ENCODE results near the gene TMSB10.
"Not testable (repeated sequence)": the region's sequence is repeated elsewhere in the genome, so short reads cannot be mapped to it uniquely, and the experiment has no call there.

TMSB10 gene

DNA sequence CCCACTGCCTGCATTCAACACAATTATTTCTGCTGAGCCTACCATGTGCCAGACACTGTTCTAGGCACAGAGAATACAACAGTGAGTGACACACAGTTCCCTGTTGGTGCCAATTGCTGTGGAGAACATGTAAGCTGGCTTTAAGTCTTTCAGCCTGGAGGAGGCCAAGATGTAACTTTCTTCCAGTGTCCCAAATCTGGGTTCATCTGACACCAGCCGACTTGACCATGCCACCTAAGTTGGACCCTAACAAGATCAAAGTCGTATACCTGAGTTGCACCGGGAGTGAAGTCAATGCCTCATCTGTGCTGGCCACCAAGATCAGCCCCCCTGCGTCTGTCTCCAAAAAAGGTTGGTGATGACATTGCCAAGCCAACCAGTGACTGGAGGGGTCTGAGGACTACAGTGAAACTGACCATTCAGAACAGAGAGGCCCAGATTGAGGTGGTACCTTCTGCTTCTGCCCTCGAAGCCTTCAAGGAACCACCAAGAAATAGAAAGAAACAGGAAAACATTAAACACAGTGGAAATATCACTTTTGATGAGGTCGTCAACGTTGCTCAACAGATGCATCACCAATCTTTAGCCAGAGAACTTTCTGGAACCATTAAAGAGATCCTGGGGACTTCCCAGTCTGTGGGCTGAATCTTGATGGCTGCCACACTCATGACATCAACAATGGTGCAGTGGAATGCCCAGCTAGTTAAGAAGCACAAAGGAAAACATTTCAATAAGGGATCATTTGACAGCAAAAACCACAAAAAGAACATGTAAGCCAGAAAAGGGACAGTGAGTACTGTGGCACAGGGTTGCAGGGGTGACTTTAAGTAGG, 30.9 kb upstream of the TMSB10 start:
- no peak overlapping the region for H3K4me3 ChIP-seq (ENCODE audit: low read length)
- no peak for TF ChIP-seq ZNF274 (IDR thresholded peaks at IDR 0.05; ENCODE audit: low read depth, low read length)

DNA sequence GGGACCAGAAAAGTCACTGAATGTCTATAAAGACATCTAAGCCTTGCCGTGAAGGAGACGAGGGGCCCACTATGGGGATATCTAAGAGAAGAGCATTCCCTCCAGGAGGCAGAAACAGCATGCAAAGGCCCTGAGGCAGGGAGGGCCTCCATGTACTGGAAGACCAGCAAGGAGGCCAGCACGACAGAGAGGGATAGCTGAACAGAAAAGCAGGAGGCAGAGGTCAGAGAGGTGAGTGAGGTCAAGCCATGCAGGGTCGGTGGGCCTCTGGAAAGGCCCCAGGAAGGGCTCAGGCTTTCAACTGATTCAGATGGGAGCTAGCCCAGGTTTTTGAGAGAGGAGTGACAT, 30.3 kb upstream of the TMSB10 start:
- H3K4me3 ChIP-seq (ENCODE audit: low read length) = no peak overlapping the region
- no peak for TF ChIP-seq ZNF274 (IDR thresholded peaks at IDR 0.05; ENCODE audit: low read depth, low read length)

DNA sequence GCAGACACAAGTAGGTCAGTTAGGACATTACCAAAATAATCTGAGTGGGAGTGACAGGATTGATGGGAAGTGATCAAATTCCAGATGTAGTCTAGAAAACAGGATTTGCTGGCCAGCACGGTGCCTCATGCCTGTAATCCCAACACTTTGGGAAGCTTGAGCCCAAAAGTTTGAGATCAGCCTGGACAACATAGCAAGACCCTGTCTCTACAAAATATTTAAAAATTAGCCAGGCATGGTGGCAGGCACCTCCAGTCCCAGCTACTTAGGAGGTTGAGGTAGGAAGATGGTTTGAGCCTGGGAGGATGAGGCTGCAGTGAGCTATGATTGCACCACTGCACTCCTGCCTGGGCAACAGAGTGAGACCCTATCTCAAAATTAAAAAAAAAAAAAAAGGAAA, 29.8 kb upstream of the TMSB10 start:
- not testable (repeated sequence) for H3K4me3 ChIP-seq (ENCODE audit: low read length)

DNA sequence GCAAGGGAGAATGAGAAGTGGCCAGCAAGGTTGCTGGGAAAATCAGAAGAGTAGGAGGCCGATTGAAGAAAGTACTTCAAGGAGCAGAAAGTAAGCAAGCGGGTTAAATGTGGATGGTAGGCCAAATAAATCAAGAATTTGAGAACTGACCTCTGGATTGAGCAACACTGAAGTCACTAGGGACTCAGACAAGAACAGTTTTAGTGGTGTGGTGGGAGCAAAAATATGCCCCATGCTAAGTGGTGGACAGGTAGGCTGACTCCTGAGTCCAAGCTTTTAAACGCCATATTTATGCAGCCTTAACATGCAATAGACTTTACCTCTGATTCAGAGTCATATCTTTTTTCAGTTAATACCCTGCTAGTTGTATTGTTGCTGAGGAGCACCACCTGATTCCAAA, 29.1 kb upstream of the TMSB10 start:
- TF ChIP-seq ZNF274 (IDR thresholded peaks at IDR 0.05; ENCODE audit: low read depth, low read length) = no peak
- H3K4me3 ChIP-seq (ENCODE audit: low read length) = no peak overlapping the region

DNA sequence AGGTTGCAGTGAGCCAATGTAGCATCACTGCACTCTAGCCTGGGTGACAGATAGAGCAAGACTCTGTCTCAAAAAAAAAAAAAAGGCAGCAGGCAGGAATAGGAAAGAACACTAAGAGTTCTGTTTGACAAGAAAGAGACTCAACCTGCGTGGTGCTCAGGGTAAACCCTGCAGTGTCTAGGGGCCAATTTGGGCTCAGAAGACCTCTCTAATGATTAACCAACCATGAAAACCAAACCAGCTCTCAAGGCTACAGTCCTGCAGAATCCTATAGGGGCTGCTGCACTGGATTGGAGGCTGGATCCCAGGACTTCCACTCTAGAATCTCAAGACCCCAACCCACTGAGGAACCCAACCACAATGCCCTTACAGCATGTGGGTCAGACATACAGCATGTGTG, 27.0 kb upstream of the TMSB10 start:
- TF ChIP-seq ZNF274 (IDR thresholded peaks at IDR 0.05; ENCODE audit: low read depth, low read length) = no peak
- no peak overlapping the region for H3K4me3 ChIP-seq (ENCODE audit: low read length)

DNA sequence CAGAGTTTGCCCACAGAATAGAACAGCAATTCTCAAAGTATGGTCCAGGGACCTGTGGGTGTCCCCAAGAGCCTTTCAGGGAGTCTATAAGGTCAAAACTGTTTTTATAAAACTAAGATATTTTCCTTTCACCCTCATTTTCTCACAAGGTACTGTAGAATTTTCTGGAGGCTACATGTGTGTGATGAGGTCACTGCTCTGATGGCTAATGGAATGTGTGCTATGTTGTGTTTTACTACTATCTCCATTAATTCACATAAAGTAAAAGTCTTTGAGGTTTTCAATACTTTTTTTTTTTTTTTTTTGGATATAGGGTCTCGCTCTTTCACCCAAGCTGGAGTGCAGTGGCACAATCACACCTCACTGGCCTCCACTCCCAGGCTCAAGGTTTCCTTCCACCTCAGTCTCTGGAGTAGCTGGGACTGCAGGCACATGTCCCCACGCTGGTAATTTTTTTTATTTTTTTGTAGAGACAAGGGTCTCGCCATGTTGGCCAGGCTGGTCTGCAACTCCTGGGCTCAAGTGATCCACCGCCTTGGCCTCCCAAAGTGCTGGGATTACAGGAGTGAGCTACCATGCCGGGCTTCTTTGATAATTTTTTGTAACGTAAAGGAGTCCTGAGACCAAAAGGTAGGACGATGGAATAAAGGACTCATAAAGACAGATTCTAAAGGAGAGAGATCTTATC, 26.4 kb upstream of the TMSB10 start:
- no peak overlapping the region for H3K4me3 ChIP-seq (ENCODE audit: low read length)
- no peak for TF ChIP-seq ZNF274 (IDR thresholded peaks at IDR 0.05; ENCODE audit: low read depth, low read length)

DNA sequence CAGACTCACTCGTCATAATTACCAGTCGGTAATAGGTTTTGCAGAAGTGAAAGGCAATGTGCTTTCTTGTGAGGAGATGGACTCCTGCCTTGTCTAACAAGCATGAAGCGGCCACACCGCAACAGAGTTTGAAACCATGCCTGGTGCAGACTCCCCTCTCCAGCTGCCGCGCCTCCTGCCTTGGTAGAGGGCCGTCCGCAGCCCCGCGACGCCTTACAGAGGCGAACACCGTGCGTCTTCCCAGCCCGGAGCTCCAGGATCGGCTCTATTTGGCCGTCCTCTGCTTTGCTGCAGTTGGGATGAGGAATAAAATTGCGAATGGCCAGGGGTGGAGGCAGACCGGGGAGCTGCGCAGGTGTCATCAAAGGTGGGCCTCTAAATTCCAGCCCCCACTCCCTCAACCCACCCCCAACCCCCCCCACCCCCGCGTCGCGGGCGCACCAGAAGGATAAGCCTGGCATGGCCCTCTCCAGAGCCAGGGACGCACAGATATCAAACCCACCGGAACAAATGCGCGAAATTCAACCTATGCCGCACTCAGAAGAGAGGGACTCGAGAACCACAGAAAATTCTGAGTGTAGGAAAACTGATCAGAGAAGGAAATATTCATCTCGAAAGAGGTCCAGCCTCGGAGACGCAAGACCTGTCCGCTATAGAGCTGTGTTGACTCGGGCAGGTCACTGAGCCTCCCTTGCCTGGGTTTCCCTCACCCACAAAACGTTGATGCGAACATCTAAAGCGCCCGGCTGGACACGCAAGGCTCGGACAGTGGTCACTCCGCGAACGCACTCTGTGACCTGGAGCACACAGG, 25.7 kb upstream of the TMSB10 start:
- no peak for TF ChIP-seq ZNF274 (IDR thresholded peaks at IDR 0.05; ENCODE audit: low read depth, low read length)
- peak overlapping the region; percentile 88; the same call in 1 of the 2 replicates for H3K4me3 ChIP-seq (ENCODE audit: low read length)

DNA sequence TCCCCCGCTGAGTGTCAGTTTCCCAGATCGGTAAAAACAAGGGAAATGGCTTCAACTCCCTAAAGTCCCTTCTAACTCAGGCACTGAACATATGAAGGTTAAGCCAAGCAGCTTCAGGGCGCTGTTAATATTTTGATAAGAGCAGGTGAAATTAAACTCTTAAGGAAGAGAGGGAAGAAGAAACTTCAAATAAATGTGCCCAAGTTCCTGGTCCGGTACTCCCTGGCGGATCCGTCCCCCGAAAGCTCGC, 25.1 kb upstream of the TMSB10 start:
- peak overlapping the region; percentile 88; the same call in 1 of the 2 replicates for H3K4me3 ChIP-seq (ENCODE audit: low read length)
- TF ChIP-seq ZNF274 (IDR thresholded peaks at IDR 0.05; ENCODE audit: low read depth, low read length) = no peak

DNA sequence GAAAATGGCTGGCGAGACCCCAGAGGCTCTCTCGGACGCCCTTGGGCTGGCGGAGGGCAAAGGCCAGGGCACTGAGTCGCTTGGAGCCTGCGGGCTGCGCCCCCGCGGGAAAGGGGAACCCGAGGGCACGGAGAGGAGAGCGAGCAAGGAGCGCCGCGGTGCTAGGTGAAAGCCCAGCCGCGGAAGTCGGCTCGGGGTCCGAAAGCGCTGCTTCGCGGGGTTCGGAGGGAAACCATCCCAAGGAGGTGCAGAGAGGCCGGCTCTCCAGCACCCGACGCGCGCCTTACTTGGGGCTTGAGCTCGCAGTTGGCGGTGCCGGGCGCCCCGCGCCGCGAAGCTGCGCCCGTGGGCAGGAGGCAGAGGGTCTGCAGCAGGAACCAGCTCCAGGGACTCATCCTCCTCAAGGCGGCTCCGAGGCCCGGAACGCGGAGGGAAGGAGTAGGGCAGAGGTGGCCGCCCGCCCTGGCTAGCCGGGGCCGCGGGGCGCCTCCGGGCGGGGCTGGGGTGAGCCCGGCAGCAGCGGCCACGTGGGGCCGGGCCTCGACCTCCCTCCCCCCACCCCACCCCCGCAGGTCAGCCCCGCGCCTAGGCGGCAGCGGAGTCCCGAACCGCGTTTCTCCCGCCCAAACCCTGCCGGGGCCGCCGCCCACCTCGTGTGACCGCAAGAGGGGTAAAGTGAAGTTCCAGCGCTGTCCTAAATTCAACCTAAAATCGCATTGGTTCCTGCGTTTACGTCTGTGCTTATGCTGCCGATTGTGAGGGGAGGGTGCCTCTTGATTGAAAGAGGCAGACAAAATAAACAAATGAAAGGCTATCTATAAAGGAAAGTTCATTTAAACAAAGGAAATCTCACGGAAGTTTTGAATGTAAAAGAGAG, 24.6 kb upstream of the TMSB10 start, which contains the start of gene TRABD2A:
Gene TRABD2A (minus strand): TSS at position 440 of the 877 bp plus-strand sequence. CDS start 45 bp downstream, at position 395.
- TF ChIP-seq ZNF274 (IDR thresholded peaks at IDR 0.05; ENCODE audit: low read depth, low read length) = no peak
- peak within 1 kb of the TSS; percentile 88 for H3K4me3 ChIP-seq (ENCODE audit: low read length)

DNA sequence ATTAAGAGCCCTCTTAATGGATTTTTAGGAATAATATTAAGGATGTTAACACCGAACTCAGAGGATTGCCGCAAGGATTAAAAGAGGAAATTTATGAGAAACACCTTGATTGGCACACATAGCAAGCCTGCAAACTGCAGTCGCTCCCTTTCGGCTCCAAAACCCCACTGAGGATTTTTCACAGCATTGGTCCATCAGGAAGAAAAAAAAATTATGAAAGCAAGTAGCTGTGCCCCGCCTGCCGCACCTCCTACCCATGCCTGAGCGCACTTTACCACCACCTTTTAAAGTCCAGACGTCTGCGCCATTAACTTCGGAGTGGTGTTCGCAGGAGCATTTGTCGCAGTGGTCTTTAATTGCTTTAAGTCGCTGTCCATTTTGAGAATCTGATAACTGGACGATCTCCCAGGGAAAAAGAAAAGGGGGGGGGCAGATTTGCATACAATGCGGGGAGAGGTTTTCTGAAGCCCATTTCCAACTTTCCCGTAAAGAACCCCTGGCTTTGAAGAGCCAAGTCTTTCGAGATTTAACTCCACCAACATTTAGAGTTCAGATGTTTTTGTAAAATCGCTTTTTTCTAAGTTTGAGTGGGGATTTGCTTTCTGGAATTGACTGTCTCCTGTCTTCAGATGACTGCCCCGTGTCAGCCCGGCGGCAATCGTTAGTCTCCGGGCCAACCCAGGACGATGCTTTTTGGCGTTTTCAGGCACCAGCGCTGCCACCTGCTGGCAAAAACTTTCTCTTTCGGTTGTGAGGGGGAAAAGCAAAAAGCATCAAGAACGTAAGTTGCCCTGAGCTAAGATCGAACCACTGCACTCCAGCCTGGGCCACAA, 23.7 kb upstream of the TMSB10 start:
- peak overlapping the region; percentile 88 for H3K4me3 ChIP-seq (ENCODE audit: low read length)
- TF ChIP-seq ZNF274 (IDR thresholded peaks at IDR 0.05; ENCODE audit: low read depth, low read length) = no peak

DNA sequence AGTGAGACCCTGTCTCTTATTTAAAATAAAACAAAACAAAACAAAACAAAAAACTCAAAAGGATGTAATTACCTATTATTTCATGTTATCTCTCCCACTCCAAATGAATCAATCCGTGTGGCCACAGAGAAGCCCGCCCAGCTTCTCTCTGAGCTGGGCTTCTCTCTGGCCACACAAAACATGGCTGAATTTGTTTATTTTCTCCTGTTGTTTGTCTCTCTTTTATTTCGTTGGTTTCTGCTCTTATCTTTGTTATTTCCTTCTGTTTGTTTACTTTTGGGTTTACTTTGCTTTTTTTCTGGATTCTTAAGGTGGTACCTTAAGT, 23.1 kb upstream of the TMSB10 start:
- TF ChIP-seq ZNF274 (IDR thresholded peaks at IDR 0.05; ENCODE audit: low read depth, low read length) = no peak
- H3K4me3 ChIP-seq (ENCODE audit: low read length) = no peak overlapping the region; the same call in 1 of the 2 replicates

DNA sequence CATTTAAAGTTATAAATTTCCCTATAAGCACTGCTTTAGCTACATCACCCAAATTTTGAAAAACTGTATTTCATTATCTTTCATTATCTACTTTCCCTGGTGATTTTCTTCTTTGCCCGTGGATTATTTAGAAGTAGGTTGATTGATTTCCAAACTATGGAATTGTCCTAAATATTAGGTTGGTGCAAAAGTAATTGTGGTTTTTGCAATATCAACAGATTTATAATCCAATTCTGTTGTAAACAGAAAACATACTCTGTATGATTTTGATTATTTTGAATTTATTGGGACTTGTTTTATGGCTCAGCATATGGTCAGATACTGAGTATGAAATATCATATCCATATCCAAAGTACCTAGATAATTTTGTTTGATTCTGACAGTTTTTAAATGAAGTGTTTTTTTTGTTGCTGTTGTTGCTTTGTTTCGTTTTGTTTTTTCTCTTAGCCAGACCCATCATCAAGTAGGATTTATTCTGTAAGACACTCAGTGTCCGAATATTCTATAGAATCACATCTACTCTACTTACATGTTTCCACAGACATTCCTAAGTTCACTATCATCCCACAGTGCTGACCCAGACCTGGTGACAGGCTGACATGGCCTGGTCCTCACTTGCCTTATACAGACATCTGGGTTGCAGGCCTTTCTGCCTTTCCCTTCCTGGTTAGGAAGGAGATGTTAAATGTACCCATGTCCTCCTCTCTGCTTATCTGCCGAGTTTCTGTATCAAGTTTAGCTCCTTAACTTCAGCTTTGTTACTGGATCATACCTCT, 22.5 kb upstream of the TMSB10 start:
- TF ChIP-seq ZNF274 (IDR thresholded peaks at IDR 0.05; ENCODE audit: low read depth, low read length) = no peak
- H3K4me3 ChIP-seq (ENCODE audit: low read length) = no peak overlapping the region
